Stomach (tissue), 4 donors: ENCODE measurements around the gene VSTM2B.

Experiments used
- EP300 ChIP-seq: sonication (generic); formaldehyde crosslinking; IDR thresholded peaks from one replicate; pipeline ENCODE4 v1.6.1; 2017; ENCODE audit warnings: antibody characterized with exemption
- POLR2A ChIP-seq, 4 donors: fragments of 450-650 bp; IDR thresholded peaks; one replicate each; pipeline ENCODE4 v1.6.1; 2016; ENCODE audit warnings: antibody characterized with exemption in 4 of 4, control low read depth in 2 of 4, mild to moderate bottlenecking in 1 of 4, moderate library complexity in 1 of 4
- POLR2AphosphoS5 ChIP-seq, 3 donors: sonication (generic); formaldehyde crosslinking; IDR thresholded peaks; one replicate each; pipeline ENCODE4 v1.6.1; 2016; ENCODE audit warnings: antibody characterized with exemption in 3 of 3
- TF ChIP-seq, protein P1 (sequence below), 7 experiments: fragments of 450-650 bp in 4 of 7; fragments of 200-600 bp in 3 of 7; sonication (generic) in 3 of 7; IDR thresholded peaks; one replicate each; pipeline ENCODE4 v1.5.1; 2016 to 2019; ENCODE audit warnings: antibody characterized with exemption in 7 of 7, control low read depth in 2 of 7, mild to moderate bottlenecking in 1 of 7

DNA sequence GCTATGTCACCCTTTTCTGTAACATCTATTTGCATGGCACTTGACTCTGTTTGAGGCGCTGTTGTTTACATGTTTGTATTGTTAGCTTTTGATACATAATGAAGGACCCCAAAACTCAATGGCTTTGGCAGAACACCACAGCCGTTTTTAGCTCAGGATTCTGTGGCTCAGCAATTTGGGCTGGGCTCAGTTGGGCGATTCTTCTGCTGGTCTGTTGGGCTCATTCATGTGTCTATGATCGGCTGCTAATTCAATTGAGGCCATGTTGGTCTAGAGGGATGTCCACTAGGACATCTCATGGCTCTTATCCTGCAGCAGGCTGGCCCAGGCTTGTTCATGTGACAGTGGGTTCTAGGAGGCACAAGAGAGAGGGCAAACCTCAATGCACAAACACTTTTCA, 33.9 kb downstream of the VSTM2B start:
- TF ChIP-seq, protein P1, sequence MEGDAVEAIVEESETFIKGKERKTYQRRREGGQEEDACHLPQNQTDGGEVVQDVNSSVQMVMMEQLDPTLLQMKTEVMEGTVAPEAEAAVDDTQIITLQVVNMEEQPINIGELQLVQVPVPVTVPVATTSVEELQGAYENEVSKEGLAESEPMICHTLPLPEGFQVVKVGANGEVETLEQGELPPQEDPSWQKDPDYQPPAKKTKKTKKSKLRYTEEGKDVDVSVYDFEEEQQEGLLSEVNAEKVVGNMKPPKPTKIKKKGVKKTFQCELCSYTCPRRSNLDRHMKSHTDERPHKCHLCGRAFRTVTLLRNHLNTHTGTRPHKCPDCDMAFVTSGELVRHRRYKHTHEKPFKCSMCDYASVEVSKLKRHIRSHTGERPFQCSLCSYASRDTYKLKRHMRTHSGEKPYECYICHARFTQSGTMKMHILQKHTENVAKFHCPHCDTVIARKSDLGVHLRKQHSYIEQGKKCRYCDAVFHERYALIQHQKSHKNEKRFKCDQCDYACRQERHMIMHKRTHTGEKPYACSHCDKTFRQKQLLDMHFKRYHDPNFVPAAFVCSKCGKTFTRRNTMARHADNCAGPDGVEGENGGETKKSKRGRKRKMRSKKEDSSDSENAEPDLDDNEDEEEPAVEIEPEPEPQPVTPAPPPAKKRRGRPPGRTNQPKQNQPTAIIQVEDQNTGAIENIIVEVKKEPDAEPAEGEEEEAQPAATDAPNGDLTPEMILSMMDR (IDR thresholded peaks at IDR 0.05): no peak
- TF ChIP-seq POLR2A (IDR thresholded peaks at IDR 0.05): no peak
- TF ChIP-seq POLR2AphosphoS5 (IDR thresholded peaks at IDR 0.05): no peak
- no peak for TF ChIP-seq EP300
